Loucy (cell line): Measurements from ENCODE around the gene ZNF629.

ENCODE experiments used
- H2AFZ ChIP-seq: fragments of 200-600 bp; sonication (generic); 2 replicates; pipeline ENCODE4 v1.6.0; 2016; ENCODE audit warnings: antibody characterized with exemption, mild to moderate bottlenecking, low read length, moderate library complexity
- H3F3A ChIP-seq: fragments of 200-600 bp; 2 replicates; pipeline ENCODE4 v1.6.0; 2016; ENCODE audit warnings: antibody characterized with exemption, low read depth, mild to moderate bottlenecking
- H3K27me3 ChIP-seq: fragments of 200-600 bp; sonication (generic); 2 replicates; pipeline ENCODE4 v1.6.1; 2014; ENCODE audit warnings: low read length, mild to moderate bottlenecking; ENCODE audit not compliant: insufficient read depth, poor library complexity, severe bottlenecking
- H3K36me3 ChIP-seq: fragments of 200-600 bp; sonication (generic); 2 replicates; pipeline ENCODE4 v1.6.1; 2016; ENCODE audit warnings: low read length; ENCODE audit not compliant: insufficient read depth
- H3K4me1 ChIP-seq: fragments of 200-600 bp; sonication (generic); 2 replicates; pipeline ENCODE4 v1.5.1; 2014; ENCODE audit warnings: low read length, mild to moderate bottlenecking; ENCODE audit not compliant: insufficient read depth, poor library complexity, severe bottlenecking
- H3K4me2 ChIP-seq: fragments of 200-600 bp; sonication (generic); 2 replicates; pipeline ENCODE4 v1.6.0; 2014; ENCODE audit warnings: antibody characterized with exemption, low read length, low read depth, mild to moderate bottlenecking; ENCODE audit not compliant: poor library complexity, severe bottlenecking
- H3K4me3 ChIP-seq: fragments of 200-600 bp; sonication (generic); 2 replicates; pipeline ENCODE4 v1.5.1; 2014; ENCODE audit warnings: low read length, mild to moderate bottlenecking, mixed read lengths; ENCODE audit not compliant: poor library complexity, severe bottlenecking
- H3K79me2 ChIP-seq: fragments of 200-600 bp; sonication (generic); 2 replicates; pipeline ENCODE4 v1.6.1; 2014; ENCODE audit warnings: low read length; ENCODE audit not compliant: insufficient read depth
- H3K9ac ChIP-seq: fragments of 200-600 bp; sonication (generic); 2 replicates; pipeline ENCODE4 v1.6.0; 2014; ENCODE audit warnings: mild to moderate bottlenecking, low read depth, low read length, moderate library complexity; ENCODE audit not compliant: poor library complexity, severe bottlenecking
- H3K9me2 ChIP-seq: fragments of 200-600 bp; sonication (generic); replicated peaks from 2 replicates; pipeline ENCODE4 v1.6.1; 2016; ENCODE audit warnings: low read depth, low read length, mixed read lengths
- H3K9me3 ChIP-seq: fragments of 200-600 bp; sonication (generic); 2 replicates; pipeline ENCODE4 v1.6.1; 2014; ENCODE audit warnings: mild to moderate bottlenecking, antibody characterized with exemption, low read length, low read depth; ENCODE audit not compliant: insufficient read depth
- H4K20me1 ChIP-seq: fragments of 200-600 bp; sonication (generic); 2 replicates; pipeline ENCODE4 v1.6.0; 2014; ENCODE audit warnings: antibody characterized with exemption, low read length, mild to moderate bottlenecking; ENCODE audit not compliant: insufficient read depth, poor library complexity, severe bottlenecking
- CTCF ChIP-seq: fragments of 200-600 bp; sonication (generic); conservative IDR thresholded peaks from 2 replicates; pipeline ENCODE4 v1.5.1; 2014; ENCODE audit warnings: mild to moderate bottlenecking, antibody characterized with exemption, low read length
- EZH2phosphoT487 ChIP-seq: fragments of 200-600 bp; IDR thresholded peaks from 2 replicates; pipeline ENCODE4 v1.6.1; 2018; ENCODE audit warnings: antibody characterized with exemption, mild to moderate bottlenecking, moderate library complexity, borderline replicate concordance

The ZNF629 gene

GRCh38 chr16:30753596-30753995, 33.4 kb downstream of the ZNF629 start:
- Histone ChIP-seq H3K79me2 (peaks cover 30% of the 10 kb centered on the region), H2AFZ (no peak overlapping the region), H3K4me1 (peaks cover 13% of the 10 kb centered on the region), H3K9me2 (no peaks in the 10 kb centered on the region), H3K4me3 (no peak overlapping the region), H3F3A (no peaks in the 10 kb centered on the region), H3K9me3 (no peaks in the 10 kb centered on the region), H3K4me2 (no peak overlapping the region), H3K36me3 (peaks cover 27% of the 10 kb centered on the region; the same call in 1 of the 2 replicates), H3K9ac (no peak overlapping the region), H3K27me3 (no peaks in the 10 kb centered on the region), H4K20me1 (peaks cover 4% of the 10 kb centered on the region)
- TF ChIP-seq EZH2phosphoT487, result no peak
- TF ChIP-seq CTCF, result no peak

GRCh38 chr16:30750876-30751465, 36.0 kb downstream of the ZNF629 start:
- Histone ChIP-seq H3K9me2 (no peaks in the 10 kb centered on the region), H4K20me1 (peaks cover 4% of the 10 kb centered on the region), H3K4me1 (peaks cover 20% of the 10 kb centered on the region), H3K9me3 (no peaks in the 10 kb centered on the region), H3K4me2 (peak overlapping the region; percentile 68), H3K4me3 (no peak overlapping the region), H3K27me3 (no peaks in the 10 kb centered on the region), H2AFZ (no peak overlapping the region), H3K79me2 (peaks cover 31% of the 10 kb centered on the region), H3K9ac (peak overlapping the region; percentile 77), H3K36me3 (peaks cover 27% of the 10 kb centered on the region; the same call in 1 of the 2 replicates), H3F3A (no peaks in the 10 kb centered on the region)
- TF ChIP-seq CTCF, result no peak
- no peak for TF ChIP-seq EZH2phosphoT487

- Histone ChIP-seq H3K9me3 (no peaks in the 10 kb centered on the region), H3K36me3 (peaks cover 27% of the 10 kb centered on the region; the same call in 1 of the 2 replicates), H3K4me3 (peak overlapping the region; percentile 77), H3K4me2 (peak overlapping the region; percentile 68), H3K9me2 (no peaks in the 10 kb centered on the region), H3K4me1 (peaks cover 20% of the 10 kb centered on the region), H2AFZ (no peak overlapping the region), H3F3A (no peaks in the 10 kb centered on the region), H3K79me2 (peaks cover 31% of the 10 kb centered on the region), H3K9ac (peak overlapping the region; percentile 77), H4K20me1 (peaks cover 4% of the 10 kb centered on the region), H3K27me3 (no peaks in the 10 kb centered on the region)
- no peak for TF ChIP-seq EZH2phosphoT487
- no peak for TF ChIP-seq CTCF
These were observed 36.8 kb downstream of the ZNF629 start for GRCh38 chr16:30750201-30750600.
